DND-41 (cell line): ENCODE results near the gene MOCS2.

Source experiments
- ATAC-seq: fragments of 200-7000 bp; cut with Tn5 transposase; 3 replicates; pipeline ENCODE4 v1.9.1; 2021; ENCODE audit warnings: low read depth; ENCODE audit not compliant: insufficient read depth
- DNase-seq: peaks from one replicate; pipeline ENCODE4 v3.0.0-alpha.2; 2020
- H2AFZ ChIP-seq: 2 replicates; pipeline ENCODE4 v1.6.0; 2012; ENCODE audit warnings: low read depth, low read length
- H3K27ac ChIP-seq: 2 replicates; pipeline ENCODE4 v1.5.1; 2012; ENCODE audit warnings: low read length, inconsistent platforms
- H3K27me3 ChIP-seq: fragments of 200-600 bp; sonication (generic); 2 replicates; pipeline ENCODE4 v1.6.0; 2012; ENCODE audit warnings: low read length, mild to moderate bottlenecking, inconsistent platforms; ENCODE audit not compliant: insufficient read depth, poor library complexity
- H3K36me3 ChIP-seq: 2 replicates; pipeline ENCODE4 v1.5.1; 2012; ENCODE audit warnings: low read length, inconsistent platforms; ENCODE audit not compliant: insufficient read depth
- H3K4me1 ChIP-seq: 2 replicates; pipeline ENCODE4 v1.5.1; 2012; ENCODE audit warnings: mild to moderate bottlenecking, low read length; ENCODE audit not compliant: insufficient read depth
- H3K4me2 ChIP-seq: 2 replicates; pipeline ENCODE4 v1.6.0; 2012; ENCODE audit warnings: mild to moderate bottlenecking, moderate library complexity, low read length, inconsistent platforms; ENCODE audit not compliant: insufficient read depth
- H3K4me3 ChIP-seq, 2 experiments: fragments of 200-600 bp in 1 of 2; shearing (Covaris generic) in 1 of 2; 2 replicates each; pipeline ENCODE4 v1.5.1; 2012 to 2016; ENCODE audit warnings: inconsistent platforms in 2 of 2, low read length in 2 of 2, mild to moderate bottlenecking in 2 of 2, low read depth in 1 of 2, moderate library complexity in 1 of 2
- H3K79me2 ChIP-seq: 2 replicates; pipeline ENCODE4 v1.6.0; 2012; ENCODE audit warnings: low read length, inconsistent platforms; ENCODE audit not compliant: insufficient read depth
- H3K9ac ChIP-seq: 2 replicates; pipeline ENCODE4 v1.6.0; 2012; ENCODE audit warnings: low read depth, mild to moderate bottlenecking, inconsistent platforms, low read length, moderate library complexity
- H3K9me3 ChIP-seq: 2 replicates; pipeline ENCODE4 v1.5.1; 2012; ENCODE audit warnings: low read length, moderate library complexity, mild to moderate bottlenecking, inconsistent platforms; ENCODE audit not compliant: insufficient read depth, severe bottlenecking
- H4K20me1 ChIP-seq: 2 replicates; pipeline ENCODE4 v1.6.0; 2012; ENCODE audit warnings: low read length; ENCODE audit not compliant: insufficient read depth
- CTCF ChIP-seq: IDR thresholded peaks from 2 replicates; pipeline ENCODE4 v1.5.1; 2012; ENCODE audit warnings: borderline replicate concordance, low read length, moderate library complexity, mild to moderate bottlenecking; ENCODE audit not compliant: poor library complexity, severe bottlenecking; ENCODE audit errors: extremely low read depth
- EZH2 ChIP-seq: IDR thresholded peaks from 3 replicates; pipeline ENCODE4 v1.6.1; 2012; ENCODE audit warnings: borderline replicate concordance, low read depth, mild to moderate bottlenecking, moderate library complexity, low read length, inconsistent platforms; ENCODE audit not compliant: severe bottlenecking

MOCS2 gene

GRCh38 chr5:53123702-53124101 is 14.1 kb upstream of the MOCS2 start:
- Histone ChIP-seq H3K4me3 (no peak overlapping the region), H4K20me1 (no peaks in the 10 kb centered on the region), H3K4me1 (no peaks in the 10 kb centered on the region), H3K4me2 (no peak overlapping the region), H3K36me3 (no peaks in the 10 kb centered on the region), H3K27me3 (no peaks in the 10 kb centered on the region), H3K9ac (no peak overlapping the region), H3K27ac (no peak overlapping the region), H3K79me2 (no peaks in the 10 kb centered on the region), H2AFZ (no peak overlapping the region), H3K9me3 (no peaks in the 10 kb centered on the region)
- ATAC-seq (no peak), DNase-seq (no peak)
- TF ChIP-seq CTCF: peak; percentile 39
- TF ChIP-seq EZH2: no peak

GRCh38 chr5:53120165-53120564 is 10.6 kb upstream of the MOCS2 start:
- TF ChIP-seq EZH2: no peak
- no peak for TF ChIP-seq CTCF
- H3K27me3 ChIP-seq: no peaks in the 10 kb centered on the region
- H3K9ac ChIP-seq: no peak overlapping the region
- H3K79me2 ChIP-seq: no peaks in the 10 kb centered on the region
- H3K4me2 ChIP-seq: no peak overlapping the region
- ATAC-seq (no peak), DNase-seq (no peak)
- no peaks in the 10 kb centered on the region for H3K4me1 ChIP-seq
- H2AFZ ChIP-seq: no peak overlapping the region
- no peaks in the 10 kb centered on the region for H4K20me1 ChIP-seq
- no peaks in the 10 kb centered on the region for H3K36me3 ChIP-seq
- no peak overlapping the region for H3K27ac ChIP-seq
- H3K4me3 ChIP-seq: no peak overlapping the region
- no peaks in the 10 kb centered on the region for H3K9me3 ChIP-seq

GRCh38 chr5:53118879-53119278 is 9.3 kb upstream of the MOCS2 start:
- Histone ChIP-seq H3K9ac (no peak overlapping the region), H3K27ac (no peak overlapping the region), H3K4me1 (no peaks in the 10 kb centered on the region), H3K9me3 (no peaks in the 10 kb centered on the region), H3K36me3 (no peaks in the 10 kb centered on the region), H3K4me3 (no peak overlapping the region), H3K79me2 (no peaks in the 10 kb centered on the region), H4K20me1 (no peaks in the 10 kb centered on the region), H3K27me3 (no peaks in the 10 kb centered on the region), H2AFZ (no peak overlapping the region), H3K4me2 (no peak overlapping the region)
- TF ChIP-seq EZH2 (no peak), CTCF (no peak)
- ATAC-seq (no peak), DNase-seq (no peak)

GRCh38 chr5:53116597-53116996 is 7.0 kb upstream of the MOCS2 start:
- Histone ChIP-seq H3K4me1 (no peaks in the 10 kb centered on the region), H3K9me3 (no peaks in the 10 kb centered on the region), H4K20me1 (no peaks in the 10 kb centered on the region), H3K4me3 (no peak overlapping the region), H3K9ac (no peak overlapping the region), H3K36me3 (no peaks in the 10 kb centered on the region), H3K27me3 (no peaks in the 10 kb centered on the region), H2AFZ (no peak overlapping the region), H3K79me2 (no peaks in the 10 kb centered on the region), H3K27ac (no peak overlapping the region), H3K4me2 (no peak overlapping the region)
- ATAC-seq (no peak), DNase-seq (no peak)
- no peak for TF ChIP-seq EZH2
